Neural progenitor cell (in vitro differentiated cells): Measurements from ENCODE around the gene ARHGAP15.

ENCODE experiments used
- CTCF ChIP-seq: fragments of 200-600 bp; sonication (generic); IDR thresholded peaks from 2 replicates; pipeline ENCODE4 v1.5.1; 2017; ENCODE audit warnings: antibody characterized with exemption, mild to moderate bottlenecking
- EZH2 ChIP-seq: fragments of 200-600 bp; sonication (generic); IDR thresholded peaks from 2 replicates; pipeline ENCODE4 v1.6.1; 2017; ENCODE audit warnings: antibody characterized with exemption, mild to moderate bottlenecking, moderate library complexity

- no peak for TF ChIP-seq CTCF
- TF ChIP-seq EZH2, result no peak
Observed at GRCh38 chr2:143466391-143466790, 337.2 kb downstream of the ARHGAP15 start.
